Measurements from ENCODE around the gene PKN1.
A peak's percentile ranks its signal among the peaks of the same experiment; 100 is the strongest.
"Not testable (repeated sequence)": the region's sequence is repeated elsewhere in the genome, so short reads cannot be mapped to it uniquely, and the experiment has no call there.

Gene PKN1

DNA sequence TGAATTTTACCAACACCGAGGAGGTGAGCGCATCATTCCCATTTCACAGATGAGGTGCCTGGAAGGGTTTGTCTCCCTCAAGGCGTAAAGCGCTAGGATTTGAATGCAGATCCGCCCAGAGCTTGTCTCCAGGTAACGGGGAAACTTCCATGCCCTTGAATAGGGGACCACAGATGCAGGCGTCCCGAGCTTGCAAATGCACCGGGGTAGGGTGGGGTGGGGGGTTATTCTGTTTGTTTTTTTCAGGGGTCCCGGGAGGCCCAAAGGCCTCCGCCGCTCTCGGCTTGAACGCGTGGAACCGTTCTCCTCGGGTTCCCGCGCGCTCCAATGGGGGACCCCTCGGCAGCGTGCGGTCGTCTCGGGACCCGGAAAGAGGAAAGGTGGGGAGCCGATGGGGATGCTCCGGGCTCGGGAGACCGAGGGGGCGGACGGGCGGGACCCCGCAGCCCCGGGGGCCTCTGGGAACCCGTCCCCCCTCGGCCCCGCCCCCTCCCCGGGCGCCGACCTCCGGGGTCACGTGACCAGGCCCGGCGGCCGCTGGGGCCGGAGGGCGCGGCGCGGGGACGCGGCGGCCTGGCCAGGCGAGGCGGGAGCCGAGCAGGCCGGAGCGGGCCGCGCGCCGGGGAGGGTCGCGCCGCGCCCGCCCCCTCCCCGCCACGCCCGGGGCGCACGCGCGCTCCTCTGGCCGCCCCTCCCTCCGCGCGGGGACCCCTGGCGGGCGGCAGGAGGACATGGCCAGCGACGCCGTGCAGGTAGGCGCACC lies at the start of gene PKN1:
Gene PKN1 (plus strand): TSS at position 516 of the 763 bp plus-strand sequence. CDS start 216 bp downstream, at position 732.
- ATAC-seq, result peak; percentile 27 to 43

DNA sequence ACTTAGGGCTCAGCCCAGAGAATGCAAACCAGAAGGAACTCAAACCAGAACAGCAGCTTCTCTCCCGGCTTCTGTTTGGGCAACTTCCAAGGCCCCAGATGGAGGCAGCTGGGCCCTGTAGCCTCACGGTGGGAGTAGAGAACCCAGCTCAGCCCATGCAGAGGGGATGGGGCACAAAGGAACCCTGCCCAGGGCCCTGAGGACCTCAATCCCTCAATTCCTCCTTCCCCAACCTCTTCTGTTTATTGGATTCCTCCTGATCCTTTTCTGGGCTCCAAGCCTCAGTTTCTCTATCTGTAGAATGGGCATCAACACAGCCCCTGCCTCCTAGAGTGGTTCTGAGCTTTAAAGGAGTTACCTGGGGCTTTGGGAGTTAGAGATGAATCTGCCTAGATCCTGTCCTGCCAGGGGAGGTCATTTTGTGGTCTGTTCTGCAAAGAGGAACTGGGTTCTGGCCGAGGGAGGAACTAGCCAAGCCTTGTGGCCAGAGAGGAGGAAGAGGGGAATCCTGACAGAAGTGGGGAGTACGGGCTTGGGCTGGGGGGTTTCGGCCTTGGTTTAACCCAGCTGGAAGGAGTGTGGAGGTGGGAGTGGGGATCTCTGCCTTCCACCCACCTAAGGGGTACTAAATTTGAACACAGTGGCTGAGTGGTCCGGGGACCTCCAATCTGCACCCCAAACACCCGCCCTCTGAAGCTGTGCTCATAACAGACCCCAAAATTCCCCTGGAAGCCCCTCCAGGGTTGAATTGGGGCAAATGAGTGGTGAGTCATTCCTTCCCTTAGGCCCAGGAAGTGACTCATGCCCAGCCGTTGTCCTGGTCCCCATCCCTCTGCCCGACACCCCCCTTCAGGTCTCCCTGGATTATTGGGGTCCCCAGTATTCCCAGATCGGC lies 49.2 kb upstream of the PKN1 start:
- ATAC-seq, result peak; percentile 5 to 33

DNA sequence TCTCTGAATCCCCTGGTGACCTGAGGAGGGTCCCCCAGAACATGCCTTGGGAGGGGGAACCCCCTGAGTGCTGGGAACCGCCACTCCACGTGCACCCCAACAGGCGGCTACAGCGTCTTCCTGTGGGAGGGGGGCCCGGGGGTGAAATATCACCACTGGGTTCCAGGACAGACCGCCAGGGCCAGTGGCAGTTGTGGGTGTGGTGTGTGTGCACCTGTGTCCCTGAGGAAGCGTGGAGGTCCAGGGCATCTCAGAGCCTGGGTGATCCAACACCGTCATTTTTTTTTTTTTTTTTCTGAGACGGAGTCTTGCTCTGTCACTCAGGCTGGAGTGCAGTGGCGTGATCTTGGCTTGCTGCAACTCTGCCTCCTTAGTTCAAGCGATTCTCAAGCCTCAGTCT lies 47.6 kb upstream of the PKN1 start:
- ATAC-seq, result no peak

DNA sequence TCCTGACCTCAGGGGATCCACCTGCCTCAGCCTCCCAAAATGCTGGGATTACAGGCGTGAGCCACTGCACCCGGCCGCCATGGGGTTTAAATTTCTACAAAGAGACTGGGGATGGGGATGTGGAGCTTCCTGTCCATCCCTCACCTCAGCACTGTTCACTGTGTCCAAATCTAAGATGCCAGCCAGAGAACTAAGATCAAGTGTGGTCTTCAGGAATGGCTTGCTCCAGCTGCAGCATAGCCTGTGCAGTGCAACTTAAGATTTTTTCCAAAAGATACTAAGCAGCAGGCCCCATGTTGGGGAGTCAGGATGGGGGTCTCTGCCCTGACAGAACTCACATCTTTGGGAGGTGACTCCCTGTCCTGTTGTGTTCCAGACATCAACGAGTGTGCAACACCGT lies 42.6 kb upstream of the PKN1 start:
- ATAC-seq, result no peak

DNA sequence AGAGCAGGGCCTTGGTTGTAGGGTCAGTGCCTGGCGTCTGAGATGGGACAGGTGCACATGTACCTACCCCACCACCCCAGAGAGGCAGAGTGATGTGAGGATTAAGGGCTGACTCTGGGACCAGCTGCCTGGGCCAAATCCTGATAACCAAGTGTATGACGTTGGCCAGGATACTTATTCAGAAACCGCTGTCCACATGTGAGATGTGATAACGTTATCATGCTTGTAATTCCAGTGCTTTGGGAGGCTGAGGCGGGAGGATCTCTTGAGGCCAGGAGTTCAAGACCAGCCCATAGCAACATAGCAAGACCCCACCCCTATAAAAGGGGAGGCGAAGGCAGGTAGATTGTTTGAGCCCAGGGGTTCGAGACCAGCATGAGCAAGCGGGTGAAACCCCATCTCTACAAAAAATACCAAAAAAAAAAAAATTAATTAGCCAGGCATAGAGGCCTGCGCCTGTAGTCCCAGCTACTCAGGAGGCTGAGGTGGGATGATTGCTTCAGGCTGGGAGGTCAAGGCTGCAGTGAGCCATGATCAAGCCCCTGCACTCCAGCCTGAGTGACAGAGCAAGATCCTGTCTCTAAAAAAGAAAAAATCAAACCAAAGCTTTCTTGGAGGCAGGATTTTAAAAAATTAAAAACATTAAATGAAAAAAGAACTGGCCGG lies 41.8 kb upstream of the PKN1 start:
- ATAC-seq, result no peak

DNA sequence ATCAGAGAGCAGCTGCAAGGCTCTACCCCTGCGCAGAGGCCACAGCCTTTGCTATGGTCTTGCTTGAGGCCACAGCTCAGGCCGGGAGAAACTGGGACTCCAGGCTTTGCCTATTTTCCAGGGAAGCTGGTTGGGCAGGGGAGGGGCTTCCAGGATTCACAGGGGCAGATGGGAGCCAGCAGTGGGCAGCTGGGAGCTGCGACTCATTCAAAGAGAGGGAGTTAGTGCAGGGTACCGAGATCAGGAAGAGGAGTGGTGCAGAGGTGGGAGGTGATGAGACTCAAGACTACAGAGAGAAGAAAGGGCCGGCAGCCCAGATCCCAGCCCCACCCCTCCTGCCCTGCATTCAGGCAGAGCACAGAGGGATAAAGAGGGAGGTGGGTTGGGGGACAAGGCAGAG lies 39.8 kb upstream of the PKN1 start:
- ATAC-seq, result no peak

DNA sequence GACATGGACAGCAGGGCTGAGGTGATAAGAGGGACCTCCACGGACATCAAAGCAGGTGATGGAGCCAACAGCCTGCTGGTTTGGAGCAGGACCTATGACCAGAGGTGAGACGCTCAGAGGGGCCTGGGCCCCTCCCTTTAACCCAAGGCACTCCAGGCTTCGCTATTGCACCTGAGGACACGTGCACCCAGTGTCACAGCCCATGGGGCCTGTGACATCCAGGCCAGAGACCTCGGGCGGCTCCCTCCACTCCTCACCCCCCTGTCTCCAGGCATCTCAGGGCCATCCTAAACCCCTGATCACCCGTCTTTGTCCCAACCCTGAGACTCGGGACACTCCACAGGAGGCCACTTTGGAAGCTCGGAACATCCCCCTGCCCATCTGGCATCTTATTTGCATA lies 38.9 kb upstream of the PKN1 start:
- ATAC-seq, result no peak

DNA sequence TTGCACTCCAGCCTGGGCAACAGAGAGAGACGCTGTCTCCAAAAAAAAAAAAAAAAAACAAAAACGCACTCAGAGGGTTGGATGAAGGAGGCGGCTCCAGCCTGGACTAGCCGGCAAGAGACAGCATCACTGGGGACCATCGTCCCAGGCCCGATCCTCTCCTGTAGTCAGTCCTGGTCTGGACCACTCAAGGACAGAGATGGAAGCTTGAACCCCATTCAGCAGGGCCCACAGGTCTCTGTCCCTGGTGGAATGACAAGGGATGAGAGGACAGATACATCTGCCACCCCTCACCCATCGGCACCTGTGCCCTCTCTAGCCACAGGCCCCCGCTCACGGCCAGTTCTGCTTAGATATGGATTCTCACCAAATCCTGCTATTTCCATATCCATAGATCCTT lies 37.8 kb upstream of the PKN1 start:
- ATAC-seq, result no peak

DNA sequence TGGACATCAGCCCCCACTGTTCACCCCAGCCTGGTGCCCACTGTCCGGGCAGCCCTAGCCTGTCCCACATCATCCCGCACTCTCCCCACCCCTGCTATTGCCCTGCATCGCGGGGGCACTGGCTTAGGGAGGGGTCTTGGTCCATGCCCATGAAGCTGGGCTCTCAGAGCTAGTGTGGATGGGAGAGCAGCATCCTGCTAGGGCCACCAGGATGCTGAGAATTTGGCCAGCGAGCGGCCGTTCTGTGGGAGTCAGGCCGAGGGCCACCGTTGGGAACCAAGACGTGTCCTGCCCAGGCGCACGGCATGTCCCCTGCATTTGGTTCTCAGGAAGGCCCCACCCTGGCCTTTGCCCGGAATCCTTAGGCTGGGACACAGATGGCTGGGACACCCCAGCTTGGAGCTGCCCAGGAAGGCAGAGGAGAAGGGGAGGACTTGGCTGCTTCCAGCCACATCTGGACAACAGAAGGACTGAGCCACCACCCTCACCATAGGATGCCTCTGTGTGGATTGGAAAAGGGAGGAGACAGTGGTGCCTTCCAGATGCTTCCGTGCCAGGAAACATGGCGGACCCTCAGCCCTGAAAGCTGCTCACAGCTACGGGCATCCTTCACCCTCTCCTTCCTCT lies 37.3 kb upstream of the PKN1 start:
- ATAC-seq, result no peak

DNA sequence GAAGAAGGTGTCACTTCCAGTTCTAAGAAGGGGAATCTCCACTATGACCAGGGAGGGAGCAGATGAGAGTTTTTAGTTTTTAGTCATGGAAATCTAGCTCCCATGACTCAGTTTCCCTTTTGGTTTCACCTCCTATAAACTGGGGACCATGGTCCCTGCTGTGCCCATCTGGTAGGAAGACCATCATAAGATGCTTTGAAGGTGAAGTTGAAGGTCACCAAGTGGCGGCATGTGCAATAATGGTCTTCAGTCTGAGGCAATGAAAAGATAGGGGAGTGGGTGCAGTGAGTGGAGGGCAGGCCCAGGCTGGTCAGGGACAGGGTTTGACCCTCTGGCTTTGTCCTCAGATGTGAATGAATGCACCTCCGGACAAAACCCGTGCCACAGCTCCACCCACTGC lies 36.4 kb upstream of the PKN1 start:
- not testable (repeated sequence) for ATAC-seq

DNA sequence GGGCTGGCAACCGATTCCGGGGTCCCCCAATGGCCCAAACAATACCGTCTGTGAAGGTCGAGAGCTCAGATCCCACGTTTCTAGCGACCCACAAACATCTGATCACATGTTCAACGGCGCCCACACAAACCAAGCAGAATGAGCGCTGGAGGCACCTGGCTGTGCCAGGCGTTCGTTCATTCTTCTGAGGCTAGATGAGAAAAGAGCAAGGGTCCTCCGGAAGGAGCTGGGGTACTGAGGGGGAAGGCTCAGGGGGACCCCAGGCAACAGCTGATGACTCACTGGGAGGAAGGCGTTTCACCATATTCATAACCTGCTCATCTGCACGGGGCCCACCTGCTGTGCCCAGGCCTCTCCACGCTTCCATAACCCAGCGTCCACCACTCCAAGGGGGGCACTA lies 35.9 kb upstream of the PKN1 start:
- ATAC-seq, result not testable (repeated sequence)

DNA sequence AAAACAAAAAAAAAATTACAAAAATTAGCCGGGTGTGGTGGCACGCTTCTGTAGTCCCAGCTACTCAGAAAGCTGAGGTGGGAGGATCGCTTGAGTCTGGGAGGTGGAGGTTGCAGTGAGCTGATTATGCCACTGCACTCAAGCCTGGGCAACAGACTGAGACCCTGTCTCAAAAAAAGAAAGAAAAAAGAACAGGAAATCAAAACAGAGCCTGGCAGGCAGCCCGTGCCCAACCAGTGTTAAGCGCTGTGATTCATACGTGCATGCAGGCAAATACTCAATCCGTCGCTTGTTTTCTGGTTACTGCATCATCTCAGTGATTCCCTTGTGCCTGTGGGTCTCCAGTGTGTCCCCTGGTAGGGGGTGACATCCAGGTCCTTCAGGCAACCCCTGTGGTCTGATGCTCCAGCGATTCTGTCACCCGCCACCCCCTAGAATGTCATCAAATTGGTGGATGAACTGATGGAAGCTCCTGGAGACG lies 32.1 kb upstream of the PKN1 start:
- peak in 1 of 2 donors; percentile 14 for ATAC-seq

DNA sequence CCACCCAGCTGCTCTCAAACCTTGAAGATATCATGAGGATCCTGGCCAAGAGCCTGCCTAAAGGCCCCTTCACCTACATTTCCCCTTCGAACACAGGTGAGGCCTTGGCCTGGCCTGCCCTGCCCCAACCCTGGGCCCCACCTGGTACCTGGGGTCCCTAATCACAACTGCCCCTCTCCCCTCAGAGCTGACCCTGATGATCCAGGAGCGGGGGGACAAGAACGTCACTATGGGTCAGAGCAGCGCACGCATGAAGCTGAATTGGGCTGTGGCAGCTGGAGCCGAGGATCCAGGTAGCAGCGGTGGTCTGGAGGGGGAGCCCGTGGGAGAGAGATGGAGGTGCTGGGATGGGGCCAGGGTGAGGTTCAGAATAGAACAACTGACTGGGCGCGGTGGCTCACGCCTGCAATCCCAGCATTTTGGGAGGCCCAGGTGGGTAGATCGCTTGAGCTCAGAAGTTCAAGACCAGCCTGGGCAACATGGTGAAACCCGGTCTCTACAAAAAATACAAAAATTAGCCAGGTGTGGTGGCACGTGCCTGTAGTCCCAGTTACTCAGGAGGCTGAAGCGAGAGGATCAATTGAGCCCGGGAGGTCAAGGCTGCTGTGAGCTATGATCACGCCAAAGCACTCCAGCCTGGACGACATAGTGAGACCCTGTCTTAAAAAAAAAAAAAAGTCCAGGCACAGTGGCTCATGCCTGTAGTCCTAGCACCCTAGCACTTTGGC lies 31.5 kb upstream of the PKN1 start:
- no peak for ATAC-seq

DNA sequence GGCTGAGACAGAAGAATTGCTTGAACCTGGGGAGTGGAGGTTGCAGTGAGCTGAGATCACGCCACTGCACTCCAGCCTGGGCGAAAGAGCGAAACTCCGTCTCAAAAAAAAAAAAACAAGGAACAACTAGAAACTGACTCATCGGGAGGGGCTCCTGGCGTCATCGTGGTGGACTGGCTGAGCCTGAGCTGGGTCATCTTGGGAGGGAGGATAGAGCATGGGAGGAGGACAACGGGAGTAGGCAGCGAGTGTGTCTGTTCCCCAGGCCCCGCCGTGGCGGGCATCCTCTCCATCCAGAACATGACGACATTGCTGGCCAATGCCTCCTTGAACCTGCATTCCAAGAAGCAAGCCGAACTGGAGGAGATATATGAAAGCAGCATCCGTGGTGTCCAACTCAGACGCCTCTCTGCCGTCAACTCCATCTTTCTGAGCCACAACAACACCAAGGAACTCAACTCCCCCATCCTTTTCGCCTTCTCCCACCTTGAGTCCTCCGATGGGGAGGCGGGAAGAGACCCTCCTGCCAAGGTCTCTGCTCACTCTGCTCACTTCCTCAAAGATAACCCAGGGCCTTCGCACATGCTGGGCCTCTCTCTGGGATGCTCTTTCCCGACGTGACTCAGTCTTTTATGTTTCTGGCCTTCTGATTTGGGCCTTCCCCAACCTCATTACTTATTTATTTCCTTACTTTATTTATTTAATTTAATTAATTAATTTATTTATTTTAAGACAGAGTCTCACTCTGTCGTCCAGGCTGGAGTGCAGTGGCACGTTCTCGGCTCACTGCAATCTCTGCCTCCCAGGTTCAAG lies 30.6 kb upstream of the PKN1 start:
- no peak for ATAC-seq

DNA sequence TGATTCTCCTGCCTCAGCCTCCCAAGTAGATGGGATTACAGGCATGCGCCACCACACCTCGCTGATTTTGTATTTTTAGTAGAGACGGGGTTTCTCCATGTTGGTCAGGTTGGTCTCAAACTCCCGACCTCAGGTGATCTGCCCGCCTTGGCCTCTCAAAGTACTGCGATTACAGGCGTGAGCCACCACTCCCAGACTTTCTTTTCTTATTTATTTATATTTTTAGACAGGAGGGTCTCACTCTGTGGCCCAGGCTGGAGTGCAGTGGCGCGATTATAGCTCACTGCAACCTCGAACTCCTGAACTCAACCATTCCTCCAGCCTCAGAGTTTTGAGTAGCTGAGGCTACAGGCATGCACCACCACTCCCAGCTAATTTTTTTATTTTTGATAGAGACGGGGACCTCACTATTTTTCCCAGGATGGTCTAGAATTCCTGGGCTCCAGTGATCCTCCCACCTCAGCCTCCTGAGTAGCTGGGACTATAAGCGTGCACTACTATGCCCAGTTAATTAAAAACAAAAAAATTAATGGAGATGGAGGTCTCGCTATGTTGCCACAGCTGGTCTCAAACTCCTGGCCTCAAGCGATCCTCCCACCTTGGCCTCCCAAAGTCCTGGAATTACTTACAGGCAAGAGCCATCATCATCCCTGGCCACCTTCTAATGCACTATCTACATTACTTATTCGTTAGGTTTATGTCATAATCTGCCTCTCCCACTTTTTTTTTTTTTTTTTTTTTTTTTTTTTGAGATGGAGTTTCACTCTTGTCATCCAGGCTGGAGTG lies 29.8 kb upstream of the PKN1 start:
- not testable (repeated sequence) for ATAC-seq

DNA sequence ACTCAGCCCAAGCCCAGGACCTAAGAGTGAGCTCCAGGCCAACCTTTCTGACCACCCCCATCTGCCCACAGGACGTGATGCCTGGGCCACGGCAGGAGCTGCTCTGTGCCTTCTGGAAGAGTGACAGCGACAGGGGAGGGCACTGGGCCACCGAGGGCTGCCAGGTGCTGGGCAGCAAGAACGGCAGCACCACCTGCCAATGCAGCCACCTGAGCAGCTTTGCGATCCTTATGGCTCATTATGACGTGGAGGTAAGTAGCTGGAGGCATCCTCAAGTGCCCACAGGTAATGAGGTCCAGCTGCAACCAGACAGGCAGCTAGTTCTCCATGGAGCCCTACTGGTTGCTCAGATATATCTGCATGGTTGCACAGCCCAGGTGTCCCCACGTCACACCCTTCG lies 28.8 kb upstream of the PKN1 start:
- ATAC-seq, result no peak

DNA sequence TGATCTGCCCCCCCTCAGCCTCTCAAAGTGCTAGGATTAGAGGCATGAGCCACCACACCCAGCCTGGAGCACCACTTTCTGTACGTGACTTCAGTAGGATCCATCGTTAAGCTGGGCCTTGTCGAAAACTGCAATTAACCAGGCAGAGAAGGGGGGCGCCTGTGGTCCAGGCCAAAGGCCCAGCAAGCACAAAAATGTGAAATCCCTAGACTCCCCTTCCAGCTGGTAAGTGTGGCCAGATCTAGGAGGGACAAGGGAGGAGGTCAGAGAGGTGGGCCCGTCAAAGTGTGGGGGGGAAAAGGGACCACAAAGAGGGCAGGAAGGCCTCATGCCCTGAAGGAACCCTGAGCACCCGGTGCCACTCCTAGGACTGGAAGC lies 27.7 kb upstream of the PKN1 start:
- no peak for ATAC-seq

DNA sequence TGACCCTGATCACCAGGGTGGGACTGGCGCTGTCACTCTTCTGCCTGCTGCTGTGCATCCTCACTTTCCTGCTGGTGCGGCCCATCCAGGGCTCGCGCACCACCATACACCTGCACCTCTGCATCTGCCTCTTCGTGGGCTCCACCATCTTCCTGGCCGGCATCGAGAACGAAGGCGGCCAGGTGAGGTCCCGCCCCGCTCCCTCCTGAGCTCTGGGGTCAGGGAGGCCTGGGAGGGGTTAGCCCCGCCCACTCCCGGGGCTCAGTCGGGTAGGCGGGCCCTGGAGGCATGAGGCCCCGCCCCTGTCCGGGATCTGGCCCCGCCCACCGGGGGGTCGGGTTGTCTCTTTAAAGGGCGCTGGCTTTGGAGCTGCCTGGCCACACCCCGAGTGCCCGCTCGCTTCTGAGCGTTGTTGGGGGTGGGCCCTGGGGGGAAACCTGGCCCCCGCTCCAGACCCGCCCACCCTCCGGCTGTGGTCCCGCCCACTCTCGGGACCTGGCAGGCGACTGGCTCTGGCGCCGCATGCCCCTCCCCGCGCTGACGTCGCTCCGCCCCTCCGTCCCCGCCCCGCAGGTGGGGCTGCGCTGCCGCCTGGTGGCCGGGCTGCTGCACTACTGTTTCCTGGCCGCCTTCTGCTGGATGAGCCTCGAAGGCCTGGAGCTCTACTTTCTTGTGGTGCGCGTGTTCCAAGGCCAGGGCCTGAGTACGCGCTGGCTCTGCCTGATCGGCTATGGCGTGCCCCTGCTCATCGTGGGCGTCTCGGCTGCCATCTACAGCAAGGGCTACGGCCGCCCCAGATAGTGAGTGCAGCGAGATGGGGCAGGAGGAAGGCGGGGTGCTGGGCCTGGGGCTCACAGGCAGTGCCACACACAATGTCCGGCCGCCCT lies 27.1 kb upstream of the PKN1 start:
- ATAC-seq, result peak; percentile 65 to 73
